ENCODE results near the gene WWOX.

Gene WWOX

GRCh38 chr16:79171931-79172705 is 1072.7 kb downstream of the WWOX start:
- DNase-seq, result no peak

GRCh38 chr16:79172976-79173500 is 1073.6 kb downstream of the WWOX start:
- no peak for DNase-seq

- DNase-seq, result no peak
These were observed 1074.5 kb downstream of the WWOX start for GRCh38 chr16:79173919-79174318.

- no peak for DNase-seq
These were observed 1076.0 kb downstream of the WWOX start for GRCh38 chr16:79175286-79176057.

GRCh38 chr16:79177018-79177417 is 1077.6 kb downstream of the WWOX start:
- no peak for DNase-seq

- no peak for DNase-seq
These were observed 1082.0 kb downstream of the WWOX start for GRCh38 chr16:79181419-79181818.

- DNase-seq, result no peak
These were observed 1083.2 kb downstream of the WWOX start for GRCh38 chr16:79182616-79183015.

GRCh38 chr16:79183571-79183970 is 1084.1 kb downstream of the WWOX start:
- no peak for DNase-seq

- DNase-seq, result no peak
These were observed 1085.1 kb downstream of the WWOX start for GRCh38 chr16:79184464-79185030.

- DNase-seq, result no peak
These were observed 1086.3 kb downstream of the WWOX start for GRCh38 chr16:79185711-79186110.

GRCh38 chr16:79186196-79186595 is 1086.7 kb downstream of the WWOX start:
- DNase-seq, result no peak

GRCh38 chr16:79188115-79188738 is 1088.8 kb downstream of the WWOX start:
- DNase-seq, result no peak

- DNase-seq, result no peak
These were observed 1089.3 kb downstream of the WWOX start for GRCh38 chr16:79188739-79189122.

GRCh38 chr16:79190542-79190941 is 1091.1 kb downstream of the WWOX start:
- DNase-seq, result no peak

GRCh38 chr16:79191933-79192332 is 1092.5 kb downstream of the WWOX start:
- DNase-seq, result no peak

GRCh38 chr16:79192904-79193303 is 1093.5 kb downstream of the WWOX start:
- no peak for DNase-seq

GRCh38 chr16:79194291-79194690 is 1094.8 kb downstream of the WWOX start:
- no peak for DNase-seq

GRCh38 chr16:79195938-79196337 is 1096.5 kb downstream of the WWOX start:
- no peak for DNase-seq

GRCh38 chr16:79201436-79201835 is 1102.0 kb downstream of the WWOX start:
- DNase-seq, result no peak

- DNase-seq, result no peak
These were observed 1103.5 kb downstream of the WWOX start for GRCh38 chr16:79202977-79203376.

GRCh38 chr16:79204486-79204885 is 1105.0 kb downstream of the WWOX start:
- no peak for DNase-seq

- no peak for DNase-seq
These were observed 1107.4 kb downstream of the WWOX start for GRCh38 chr16:79206889-79207288.

GRCh38 chr16:79209308-79209707 is 1109.9 kb downstream of the WWOX start:
- DNase-seq, result no peak
